Measurements from ENCODE around the gene ZFYVE28.

Gene ZFYVE28

GRCh38 chr4:2411786-2412510 is 6.5 kb downstream of the ZFYVE28 start:
- no peak for DNase-seq (ENCODE audit: low read depth, low spot score)

GRCh38 chr4:2409381-2409783 is 9.1 kb downstream of the ZFYVE28 start:
- DNase-seq (ENCODE audit: low read depth, low spot score): no peak

- no peak for DNase-seq (ENCODE audit: low read depth, low spot score)
These were observed 9.5 kb downstream of the ZFYVE28 start for GRCh38 chr4:2408976-2409375.

- no peak for DNase-seq (ENCODE audit: low read depth, low spot score)
These were observed 10.0 kb downstream of the ZFYVE28 start for GRCh38 chr4:2408401-2408958.

GRCh38 chr4:2407991-2408342 is 10.5 kb downstream of the ZFYVE28 start:
- DNase-seq (ENCODE audit: low read depth, low spot score): no peak

GRCh38 chr4:2406920-2407319 is 11.5 kb downstream of the ZFYVE28 start:
- DNase-seq (ENCODE audit: low read depth, low spot score): no peak

GRCh38 chr4:2406406-2406805 is 12.0 kb downstream of the ZFYVE28 start:
- DNase-seq (ENCODE audit: low read depth, low spot score): no peak

GRCh38 chr4:2402941-2403340 is 15.5 kb downstream of the ZFYVE28 start:
- no peak for DNase-seq (ENCODE audit: low read depth, low spot score)

- peak; percentile 52 for DNase-seq (ENCODE audit: low read depth, low spot score)
These were observed 16.2 kb downstream of the ZFYVE28 start for GRCh38 chr4:2402048-2402842.

GRCh38 chr4:2401610-2401983 is 16.8 kb downstream of the ZFYVE28 start:
- DNase-seq (ENCODE audit: low read depth, low spot score): no peak

- DNase-seq (ENCODE audit: low read depth, low spot score): no peak
These were observed 17.4 kb downstream of the ZFYVE28 start for GRCh38 chr4:2400841-2401609.

GRCh38 chr4:2399631-2400190 is 18.7 kb downstream of the ZFYVE28 start:
- no peak for DNase-seq (ENCODE audit: low read depth, low spot score)

- no peak for DNase-seq (ENCODE audit: low read depth, low spot score)
These were observed 19.2 kb downstream of the ZFYVE28 start for GRCh38 chr4:2399216-2399615.

- DNase-seq (ENCODE audit: low read depth, low spot score): no peak
These were observed 20.7 kb downstream of the ZFYVE28 start for GRCh38 chr4:2397596-2398379.

GRCh38 chr4:2396781-2397368 is 21.6 kb downstream of the ZFYVE28 start:
- DNase-seq (ENCODE audit: low read depth, low spot score): no peak

- DNase-seq (ENCODE audit: low read depth, low spot score): no peak
These were observed 22.9 kb downstream of the ZFYVE28 start for GRCh38 chr4:2395584-2395983.

- peak; percentile 62 for DNase-seq (ENCODE audit: low read depth, low spot score)
These were observed 23.4 kb downstream of the ZFYVE28 start for GRCh38 chr4:2395038-2395437.

GRCh38 chr4:2394528-2394927 is 23.9 kb downstream of the ZFYVE28 start:
- no peak for DNase-seq (ENCODE audit: low read depth, low spot score)

GRCh38 chr4:2393353-2394270 is 24.8 kb downstream of the ZFYVE28 start:
- DNase-seq (ENCODE audit: low read depth, low spot score): peak; percentile 34
